Measurements from ENCODE around the gene CASKIN1.

The CASKIN1 gene

GRCh38 chr16:2214719-2214968, 18.2 kb upstream of the CASKIN1 start, which contains the start of gene PGP:
Gene PGP (minus strand): TSS chr16:2214840. CDS start chr16:2214777, 63 bp downstream.
- peak within 1 kb of the TSS; percentile 74 for H2AFZ ChIP-seq (ENCODE audit: low read depth)
- peak within 1 kb of the TSS; percentile 98 for H3K4me2 ChIP-seq
- H4K20me1 ChIP-seq (ENCODE audit: insufficient read depth) = no peaks in the 10 kb centered on the region
- H3K27ac ChIP-seq = peak within 1 kb of the TSS; percentile 79
- H3K27me3 ChIP-seq (ENCODE audit: insufficient read depth, low read depth) = no peaks in the 10 kb centered on the region
- H3K4me1 ChIP-seq (ENCODE audit: low read depth, poor library complexity, severe bottlenecking) = peaks cover 14% of the 10 kb centered on the region
- H3K36me3 ChIP-seq (ENCODE audit: insufficient read depth) = no peaks in the 10 kb centered on the region
- peaks cover 15% of the 10 kb centered on the region for H3K79me2 ChIP-seq (ENCODE audit: insufficient read depth, low read depth)
- no peak within 1 kb of the TSS for H3K4me3 ChIP-seq (IDR thresholded peaks at IDR 0.05; ENCODE audit: insufficient read depth, low read depth, low read length)
- H3K9ac ChIP-seq = peak within 1 kb of the TSS; percentile 83
- TF ChIP-seq CTCF (conservative IDR thresholded peaks at IDR 0.05; ENCODE audit: low read depth, low read length) = no peak

- H3K27ac ChIP-seq = peak overlapping the region; percentile 44
- no peaks in the 10 kb centered on the region for H3K27me3 ChIP-seq (ENCODE audit: insufficient read depth, low read depth)
- H2AFZ ChIP-seq (ENCODE audit: low read depth) = no peak overlapping the region
- no peaks in the 10 kb centered on the region for H4K20me1 ChIP-seq (ENCODE audit: insufficient read depth)
- H3K4me1 ChIP-seq (ENCODE audit: low read depth, poor library complexity, severe bottlenecking) = peaks cover 14% of the 10 kb centered on the region
- H3K36me3 ChIP-seq (ENCODE audit: insufficient read depth) = no peaks in the 10 kb centered on the region
- no peak for TF ChIP-seq CTCF (conservative IDR thresholded peaks at IDR 0.05; ENCODE audit: low read depth, low read length)
- H3K4me2 ChIP-seq = peak overlapping the region; percentile 98
- peak overlapping the region; percentile 57; the same call in 1 of the 2 replicates for H3K9ac ChIP-seq
- H3K4me3 ChIP-seq (IDR thresholded peaks at IDR 0.05; ENCODE audit: insufficient read depth, low read depth, low read length) = no peak overlapping the region
- H3K79me2 ChIP-seq (ENCODE audit: insufficient read depth, low read depth) = peaks cover 15% of the 10 kb centered on the region
Observed at GRCh38 chr16:2213817-2214718, 17.7 kb upstream of the CASKIN1 start.

GRCh38 chr16:2212362-2213324, 16.2 kb upstream of the CASKIN1 start:
- no peak for TF ChIP-seq CTCF (conservative IDR thresholded peaks at IDR 0.05; ENCODE audit: low read depth, low read length)
- no peaks in the 10 kb centered on the region for H3K36me3 ChIP-seq (ENCODE audit: insufficient read depth)
- H3K4me2 ChIP-seq = peak overlapping the region; percentile 98
- H3K27me3 ChIP-seq (ENCODE audit: insufficient read depth, low read depth) = no peaks in the 10 kb centered on the region
- H4K20me1 ChIP-seq (ENCODE audit: insufficient read depth) = no peaks in the 10 kb centered on the region
- no peak overlapping the region for H2AFZ ChIP-seq (ENCODE audit: low read depth)
- H3K79me2 ChIP-seq (ENCODE audit: insufficient read depth, low read depth) = peaks cover 15% of the 10 kb centered on the region
- no peak overlapping the region for H3K4me3 ChIP-seq (IDR thresholded peaks at IDR 0.05; ENCODE audit: insufficient read depth, low read depth, low read length)
- H3K4me1 ChIP-seq (ENCODE audit: low read depth, poor library complexity, severe bottlenecking) = peaks cover 14% of the 10 kb centered on the region
- no peak overlapping the region for H3K27ac ChIP-seq
- peak overlapping the region; percentile 9; the same call in 1 of the 2 replicates for H3K9ac ChIP-seq

- Histone ChIP-seq H3K27me3 (ENCODE audit: insufficient read depth, low read depth) (no peaks in the 10 kb centered on the region), H2AFZ (ENCODE audit: low read depth) (no peak overlapping the region), H3K4me1 (ENCODE audit: low read depth, poor library complexity, severe bottlenecking) (peaks cover 14% of the 10 kb centered on the region), H3K27ac (no peak overlapping the region), H4K20me1 (ENCODE audit: insufficient read depth) (no peaks in the 10 kb centered on the region), H3K4me3 (IDR thresholded peaks at IDR 0.05; ENCODE audit: insufficient read depth, low read depth, low read length) (no peak overlapping the region), H3K79me2 (ENCODE audit: insufficient read depth, low read depth) (peaks cover 15% of the 10 kb centered on the region), H3K36me3 (ENCODE audit: insufficient read depth) (no peaks in the 10 kb centered on the region), H3K4me2 (peak overlapping the region; percentile 98; the same call in 1 of the 2 replicates), H3K9ac (no peak overlapping the region)
- no peak for TF ChIP-seq CTCF (conservative IDR thresholded peaks at IDR 0.05; ENCODE audit: low read depth, low read length)
Observed at GRCh38 chr16:2211923-2212347, 15.5 kb upstream of the CASKIN1 start.

All from KMS-11 (cell line).